SK-N-SH treated with all-trans-retinoic acid at 6 μM for 48 hours (cell line): ENCODE results near the gene CROT.

Experiments
- ATAC-seq: fragments of 200-7000 bp; cut with Tn5 transposase; 3 replicates; pipeline ENCODE4 v1.9.1; 2020; ENCODE audit warnings: mild to moderate bottlenecking, moderate library complexity
- ARNTL ChIP-seq: fragments of 450-650 bp; formaldehyde crosslinking; IDR thresholded peaks from 2 replicates; pipeline ENCODE4 v1.5.0; 2020; ENCODE audit warnings: low read depth, mild to moderate bottlenecking, moderate library complexity, borderline replicate concordance
- BACH2 ChIP-seq: fragments of 250-450 bp; sonication (Bioruptor Pico); IDR thresholded peaks from 2 replicates; pipeline ENCODE4 v1.9.0; 2021; ENCODE audit warnings: mild to moderate bottlenecking, borderline replicate concordance
- CSDC2 ChIP-seq: fragments of 250-450 bp; sonication (Bioruptor Pico); IDR thresholded peaks from 2 replicates; pipeline ENCODE4 v1.5.0; 2020; ENCODE audit warnings: mild to moderate bottlenecking, moderate library complexity
- CSRNP3 ChIP-seq: fragments of 250-450 bp; sonication (Bioruptor Pico); IDR thresholded peaks from 2 replicates; pipeline ENCODE4 v1.5.1; 2021; ENCODE audit warnings: mild to moderate bottlenecking, moderate library complexity
- ESRRG ChIP-seq: fragments of 250-450 bp; sonication (Bioruptor Pico); IDR thresholded peaks from 2 replicates; pipeline ENCODE4 v1.6.1; 2021; ENCODE audit warnings: mild to moderate bottlenecking
- GLIS3 ChIP-seq: fragments of 250-450 bp; sonication (Bioruptor Pico); IDR thresholded peaks from 2 replicates; pipeline ENCODE4 v1.5.0; 2020; ENCODE audit warnings: mild to moderate bottlenecking, moderate library complexity
- ISL1 ChIP-seq: fragments of 250-450 bp; sonication (Bioruptor Pico); IDR thresholded peaks from 2 replicates; pipeline ENCODE4 v2.1.2; 2022; ENCODE audit warnings: mild to moderate bottlenecking, moderate library complexity
- OSR1 ChIP-seq: fragments of 250-450 bp; sonication (Bioruptor Pico); IDR thresholded peaks from 2 replicates; pipeline ENCODE4 v1.8.0; 2022; ENCODE audit warnings: moderate library complexity, mild to moderate bottlenecking, inconsistent platforms
- PATZ1 ChIP-seq: fragments of 250-450 bp; sonication (Bioruptor Pico); IDR thresholded peaks from 2 replicates; pipeline ENCODE4 v1.8.0; 2020; ENCODE audit warnings: mild to moderate bottlenecking, moderate library complexity, borderline replicate concordance
- PPARA ChIP-seq: fragments of 250-450 bp; sonication (Bioruptor Pico); IDR thresholded peaks from 2 replicates; pipeline ENCODE4 v1.5.0; 2020; ENCODE audit warnings: mild to moderate bottlenecking, borderline replicate concordance
- RARB ChIP-seq: fragments of 250-450 bp; sonication (Bioruptor Pico); IDR thresholded peaks from 2 replicates; pipeline ENCODE4 v1.8.0; 2021; ENCODE audit warnings: mild to moderate bottlenecking, moderate library complexity
- SNAI2 ChIP-seq: fragments of 250-450 bp; sonication (Bioruptor Pico); IDR thresholded peaks from 2 replicates; pipeline ENCODE4 v1.5.0; 2020; ENCODE audit warnings: mild to moderate bottlenecking, moderate library complexity
- TCF4 ChIP-seq: fragments of 250-450 bp; sonication (Bioruptor Pico); IDR thresholded peaks from 2 replicates; pipeline ENCODE4 v1.8.0; 2021; ENCODE audit warnings: mild to moderate bottlenecking, moderate library complexity, borderline replicate concordance
- TOX ChIP-seq: fragments of 250-450 bp; sonication (Bioruptor Pico); IDR thresholded peaks from 2 replicates; pipeline ENCODE4 v1.8.0; 2021; ENCODE audit warnings: mild to moderate bottlenecking, moderate library complexity, borderline replicate concordance
- TSHZ2 ChIP-seq: fragments of 250-450 bp; sonication (Bioruptor Pico); IDR thresholded peaks from 2 replicates; pipeline ENCODE4 v1.5.0; 2020; ENCODE audit warnings: mild to moderate bottlenecking, moderate library complexity
- ZC3H10 ChIP-seq: fragments of 250-450 bp; sonication (Bioruptor Pico); IDR thresholded peaks from 2 replicates; pipeline ENCODE4 v1.5.1; 2021; ENCODE audit warnings: mild to moderate bottlenecking, moderate library complexity
- ZFP3 ChIP-seq: fragments of 250-450 bp; sonication (Bioruptor Pico); IDR thresholded peaks from 2 replicates; pipeline ENCODE4 v1.5.0; 2020; ENCODE audit warnings: mild to moderate bottlenecking, moderate library complexity
- ZFP30 ChIP-seq: fragments of 450-650 bp; formaldehyde crosslinking; IDR thresholded peaks from 2 replicates; pipeline ENCODE4 v1.5.0; 2022; ENCODE audit warnings: mild to moderate bottlenecking, moderate library complexity
- ZNF565 ChIP-seq: fragments of 450-650 bp; formaldehyde crosslinking; conservative IDR thresholded peaks from 2 replicates; pipeline ENCODE4 v1.5.0; 2020; ENCODE audit warnings: low read depth, mild to moderate bottlenecking, moderate library complexity
- ZNF70 ChIP-seq: fragments of 450-650 bp; formaldehyde crosslinking; IDR thresholded peaks from 2 replicates; pipeline ENCODE4 v1.5.0; 2020; ENCODE audit warnings: mild to moderate bottlenecking, moderate library complexity
- ZNF8 ChIP-seq: fragments of 450-650 bp; formaldehyde crosslinking; IDR thresholded peaks from 2 replicates; pipeline ENCODE4 v1.5.0; 2020; ENCODE audit warnings: mild to moderate bottlenecking, moderate library complexity
- TF ChIP-seq, protein P1 (sequence below): fragments of 250-450 bp; sonication (Bioruptor Pico); IDR thresholded peaks from 2 replicates; pipeline ENCODE4 v1.5.1; 2020; ENCODE audit warnings: low read depth, mild to moderate bottlenecking, moderate library complexity
- TF ChIP-seq, protein P2 (sequence below): fragments of 250-450 bp; sonication (Bioruptor Pico); IDR thresholded peaks from 2 replicates; pipeline ENCODE4 v1.8.0; 2021; ENCODE audit warnings: low read depth, mild to moderate bottlenecking, moderate library complexity, borderline replicate concordance

CROT gene

GRCh38 chr7:87344446-87344845 lies 1.0 kb upstream of the CROT start:
- no peak for ATAC-seq
- TF ChIP-seq CSRNP3 (CRISPR knock-in tag) (no peak), ZFP3 (CRISPR knock-in tag) (no peak), PPARA (CRISPR knock-in tag) (no peak), ZNF70 (CRISPR knock-in tag) (no peak), ZNF8 (no peak), TCF4 (CRISPR knock-in tag) (no peak), ARNTL (CRISPR knock-in tag) (no peak)
- TF ChIP-seq, protein P1, sequence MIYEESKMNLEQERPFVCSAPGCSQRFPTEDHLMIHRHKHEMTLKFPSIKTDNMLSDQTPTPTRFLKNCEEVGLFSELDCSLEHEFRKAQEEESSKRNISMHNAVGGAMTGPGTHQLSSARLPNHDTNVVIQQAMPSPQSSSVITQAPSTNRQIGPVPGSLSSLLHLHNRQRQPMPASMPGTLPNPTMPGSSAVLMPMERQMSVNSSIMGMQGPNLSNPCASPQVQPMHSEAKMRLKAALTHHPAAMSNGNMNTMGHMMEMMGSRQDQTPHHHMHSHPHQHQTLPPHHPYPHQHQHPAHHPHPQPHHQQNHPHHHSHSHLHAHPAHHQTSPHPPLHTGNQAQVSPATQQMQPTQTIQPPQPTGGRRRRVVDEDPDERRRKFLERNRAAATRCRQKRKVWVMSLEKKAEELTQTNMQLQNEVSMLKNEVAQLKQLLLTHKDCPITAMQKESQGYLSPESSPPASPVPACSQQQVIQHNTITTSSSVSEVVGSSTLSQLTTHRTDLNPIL (CRISPR knock-in tag) = no peak

DNA sequence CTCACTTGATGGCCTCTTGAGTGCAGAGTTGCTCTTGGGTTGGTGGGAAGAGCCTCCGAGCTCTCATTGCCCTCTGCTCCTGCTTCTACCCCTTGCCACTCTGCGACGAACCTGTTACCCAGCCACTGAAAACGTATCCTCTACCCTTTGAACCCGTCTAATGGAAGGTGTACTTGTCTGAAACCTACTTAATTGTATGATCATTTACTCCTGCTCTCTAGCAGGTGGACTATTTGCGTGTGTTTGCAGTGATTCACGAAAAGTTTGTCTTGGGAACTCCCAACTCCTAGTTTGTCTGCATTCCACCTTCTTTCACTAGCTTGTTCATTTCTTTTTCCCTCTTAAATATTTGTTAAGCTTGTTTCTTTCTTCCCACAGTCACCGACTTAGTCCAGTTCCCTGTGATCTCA lies 503 bp downstream of the CROT start:
- ATAC-seq = peak; percentile 20
- TF ChIP-seq SNAI2 = no peak
- no peak for TF ChIP-seq BACH2 (CRISPR knock-in tag)
- no peak for TF ChIP-seq OSR1 (CRISPR knock-in tag)
- no peak for TF ChIP-seq ZFP3 (CRISPR knock-in tag)
- TF ChIP-seq CSRNP3 (CRISPR knock-in tag) = no peak
- no peak for TF ChIP-seq CSDC2 (CRISPR knock-in tag)
- no peak for TF ChIP-seq ZNF8

- TF ChIP-seq ZC3H10 (CRISPR knock-in tag) (no peak), ZFP3 (CRISPR knock-in tag) (no peak), PATZ1 (CRISPR knock-in tag) (no peak), GLIS3 (no peak), RARB (CRISPR knock-in tag) (no peak), TSHZ2 (CRISPR knock-in tag) (peak; percentile 81; the same call in 1 of the 2 replicates), ESRRG (CRISPR knock-in tag) (0 out of 2 replicates have a peak, but pooled peaks have one; percentile 14), CSRNP3 (CRISPR knock-in tag) (peak; percentile 79; the same call in 1 of the 2 replicates), ISL1 (no peak), OSR1 (CRISPR knock-in tag) (no peak), CSDC2 (CRISPR knock-in tag) (no peak), PPARA (CRISPR knock-in tag) (no peak), ZNF8 (peak; percentile 84), TCF4 (CRISPR knock-in tag) (peak; percentile 82), ZNF70 (CRISPR knock-in tag) (no peak), ZFP30 (CRISPR knock-in tag) (no peak), ARNTL (CRISPR knock-in tag) (no peak), ZNF565 (CRISPR knock-in tag) (no peak), TOX (CRISPR knock-in tag) (no peak), SNAI2 (no peak)
- TF ChIP-seq, protein P2, sequence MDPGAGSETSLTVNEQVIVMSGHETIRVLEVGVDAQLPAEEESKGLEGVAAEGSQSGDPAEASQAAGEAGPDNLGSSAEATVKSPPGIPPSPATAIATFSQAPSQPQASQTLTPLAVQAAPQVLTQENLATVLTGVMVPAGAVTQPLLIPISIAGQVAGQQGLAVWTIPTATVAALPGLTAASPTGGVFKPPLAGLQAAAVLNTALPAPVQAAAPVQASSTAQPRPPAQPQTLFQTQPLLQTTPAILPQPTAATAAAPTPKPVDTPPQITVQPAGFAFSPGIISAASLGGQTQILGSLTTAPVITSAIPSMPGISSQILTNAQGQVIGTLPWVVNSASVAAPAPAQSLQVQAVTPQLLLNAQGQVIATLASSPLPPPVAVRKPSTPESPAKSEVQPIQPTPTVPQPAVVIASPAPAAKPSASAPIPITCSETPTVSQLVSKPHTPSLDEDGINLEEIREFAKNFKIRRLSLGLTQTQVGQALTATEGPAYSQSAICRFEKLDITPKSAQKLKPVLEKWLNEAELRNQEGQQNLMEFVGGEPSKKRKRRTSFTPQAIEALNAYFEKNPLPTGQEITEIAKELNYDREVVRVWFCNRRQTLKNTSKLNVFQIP (CRISPR knock-in tag) = no peak
- TF ChIP-seq, protein P1 (CRISPR knock-in tag) = no peak
- no peak for ATAC-seq
Measured at GRCh38 chr7:87347207-87347606, 1.7 kb downstream of the CROT start.
